GM15510 (cell line): ENCODE data around the gene NAA50.

Source experiments
- POLR2A ChIP-seq: IDR thresholded peaks from 3 replicates; pipeline ENCODE4 v1.6.1; 2011; ENCODE audit warnings: borderline replicate concordance; ENCODE audit not compliant: insufficient read length; ENCODE audit errors: extremely low read depth

NAA50 gene

GRCh38 chr3:113745756-113746547 is at the start of gene NAA50:
NAA50 (minus strand) TSS chr3:113746249; CDS start chr3:113745949, 300 bp downstream.
- TF ChIP-seq POLR2A, result peak; percentile 92

GRCh38 chr3:113795693-113796092 is 49.6 kb upstream of the NAA50 start:
- no peak for TF ChIP-seq POLR2A

- no peak for TF ChIP-seq POLR2A
Measured at GRCh38 chr3:113794526-113794925, 48.5 kb upstream of the NAA50 start.

GRCh38 chr3:113791381-113791780 is 45.3 kb upstream of the NAA50 start:
- TF ChIP-seq POLR2A, result no peak

- TF ChIP-seq POLR2A, result no peak
Measured at GRCh38 chr3:113783980-113784379, 37.9 kb upstream of the NAA50 start.

GRCh38 chr3:113783463-113783862 is 37.4 kb upstream of the NAA50 start:
- no peak for TF ChIP-seq POLR2A

GRCh38 chr3:113776564-113776963 is 30.5 kb upstream of the NAA50 start:
- no peak for TF ChIP-seq POLR2A

- TF ChIP-seq POLR2A, result no peak
Measured at GRCh38 chr3:113775516-113775915, 29.5 kb upstream of the NAA50 start.

GRCh38 chr3:113773381-113773780 is 27.3 kb upstream of the NAA50 start:
- no peak for TF ChIP-seq POLR2A

GRCh38 chr3:113771993-113772392 is 25.9 kb upstream of the NAA50 start:
- TF ChIP-seq POLR2A, result no peak

GRCh38 chr3:113769551-113769950 is 23.5 kb upstream of the NAA50 start:
- no peak for TF ChIP-seq POLR2A

- no peak for TF ChIP-seq POLR2A
Measured at GRCh38 chr3:113764698-113765097, 18.6 kb upstream of the NAA50 start.

- TF ChIP-seq POLR2A, result no peak
Measured at GRCh38 chr3:113758389-113759024, 12.5 kb upstream of the NAA50 start.

GRCh38 chr3:113754494-113755159 is 8.6 kb upstream of the NAA50 start:
- TF ChIP-seq POLR2A, result no peak

GRCh38 chr3:113753376-113753985 is 7.4 kb upstream of the NAA50 start:
- no peak for TF ChIP-seq POLR2A
